Suppressor macrophage (primary cell): Measurements from ENCODE around the gene LAMA3.

Source experiments
- DNase-seq, 4 experiments: peaks; one replicate each; pipeline ENCODE4 v3.0.0-alpha.2; 2020 to 2022
- total RNA-seq, 17 experiments: gene quantifications; one replicate each; lab custom pipeline; 2026; ENCODE audit warnings: mixed read lengths in 6 of 17, inconsistent platforms in 3 of 17; lab: John Stamatoyannopoulos, UW

LAMA3 gene
- 0.92 to 12.7 (median 3.2) reads per million in 17 experiments for total RNA-seq

GRCh38 chr18:23689031-23689615 is at the start of gene LAMA3:
LAMA3 (plus strand) TSS chr18:23689453; CDS start chr18:23689684, 231 bp downstream.
- DNase-seq = peak; percentile 53 to 83 (median 66)

- no peak for DNase-seq
Measured at GRCh38 chr18:23640052-23640451, 49.2 kb upstream of the LAMA3 start.

- no peak for DNase-seq
Measured at GRCh38 chr18:23641143-23641720, 48.0 kb upstream of the LAMA3 start.

- DNase-seq = no peak
Measured at GRCh38 chr18:23641937-23642666, 47.2 kb upstream of the LAMA3 start.

- DNase-seq = no peak
Measured at GRCh38 chr18:23643815-23644490, 45.3 kb upstream of the LAMA3 start.

GRCh38 chr18:23645568-23646175 is 43.6 kb upstream of the LAMA3 start:
- no peak for DNase-seq

- no peak for DNase-seq
Measured at GRCh38 chr18:23646282-23646681, 43.0 kb upstream of the LAMA3 start.

- DNase-seq = no peak
Measured at GRCh38 chr18:23648456-23648855, 40.8 kb upstream of the LAMA3 start.

- DNase-seq = peak in 1 of 4 experiments; percentile 19
Measured at GRCh38 chr18:23648940-23649607, 40.2 kb upstream of the LAMA3 start.

- no peak for DNase-seq
Measured at GRCh38 chr18:23650968-23651927, 38.0 kb upstream of the LAMA3 start.

- DNase-seq = no peak
Measured at GRCh38 chr18:23652232-23652631, 37.0 kb upstream of the LAMA3 start.

- no peak for DNase-seq
Measured at GRCh38 chr18:23658285-23658684, 31.0 kb upstream of the LAMA3 start.

- DNase-seq = no peak
Measured at GRCh38 chr18:23661735-23662308, 27.4 kb upstream of the LAMA3 start.

GRCh38 chr18:23662309-23663263 is 26.7 kb upstream of the LAMA3 start, which contains the start of gene ANKRD29:
ANKRD29 (minus strand) TSS chr18:23662911; CDS start chr18:23662730, 181 bp downstream.
- DNase-seq = peak; percentile 15 to 61 (median 31)

- no peak for DNase-seq
Measured at GRCh38 chr18:23664674-23665073, 24.6 kb upstream of the LAMA3 start.

- no peak for DNase-seq
Measured at GRCh38 chr18:23667114-23667513, 22.1 kb upstream of the LAMA3 start.

GRCh38 chr18:23668731-23669130 is 20.5 kb upstream of the LAMA3 start:
- DNase-seq = no peak

- no peak for DNase-seq
Measured at GRCh38 chr18:23669202-23669766, 20.0 kb upstream of the LAMA3 start.
